ENCODE measurements around the gene EMC10.

DNA sequence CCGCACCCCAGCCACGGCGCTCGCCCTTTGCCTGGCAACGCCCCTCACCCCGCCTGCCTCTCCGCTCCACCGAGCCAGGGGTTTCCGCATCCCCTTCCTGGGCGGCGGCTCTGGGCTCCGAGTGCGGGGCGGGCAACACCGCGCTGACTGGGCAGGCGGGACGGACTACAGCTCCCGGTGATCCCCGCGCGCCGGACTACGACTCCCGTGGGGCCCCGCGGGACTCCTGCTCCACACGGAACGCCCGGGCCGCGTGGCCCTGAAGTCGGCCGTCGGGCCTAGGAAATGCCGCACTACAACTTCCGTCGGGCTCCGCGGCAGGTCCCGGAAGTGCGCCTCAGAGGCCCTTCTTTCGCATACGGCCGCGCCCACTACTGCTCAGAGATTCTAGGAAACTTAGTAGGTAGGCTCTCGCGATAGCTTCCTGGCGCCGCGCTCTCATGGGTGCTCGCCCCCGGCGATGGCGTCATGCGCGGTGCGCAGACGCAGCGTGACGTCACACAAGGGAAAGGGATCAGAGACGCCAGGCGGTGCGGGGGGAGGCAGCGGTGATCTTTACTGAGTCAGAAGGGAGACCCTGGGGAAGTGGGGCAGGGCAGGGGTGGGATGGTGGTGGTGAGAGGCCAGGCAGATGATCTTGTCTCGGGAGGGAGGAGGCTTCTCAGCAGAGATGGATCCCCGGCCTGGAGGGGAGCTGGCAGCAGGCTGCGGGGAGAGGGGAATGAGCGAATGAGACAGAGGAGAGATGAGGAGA, 34.9 kb downstream of the EMC10 start, which contains the start of gene JOSD2:
- TF ChIP-seq, protein P1, sequence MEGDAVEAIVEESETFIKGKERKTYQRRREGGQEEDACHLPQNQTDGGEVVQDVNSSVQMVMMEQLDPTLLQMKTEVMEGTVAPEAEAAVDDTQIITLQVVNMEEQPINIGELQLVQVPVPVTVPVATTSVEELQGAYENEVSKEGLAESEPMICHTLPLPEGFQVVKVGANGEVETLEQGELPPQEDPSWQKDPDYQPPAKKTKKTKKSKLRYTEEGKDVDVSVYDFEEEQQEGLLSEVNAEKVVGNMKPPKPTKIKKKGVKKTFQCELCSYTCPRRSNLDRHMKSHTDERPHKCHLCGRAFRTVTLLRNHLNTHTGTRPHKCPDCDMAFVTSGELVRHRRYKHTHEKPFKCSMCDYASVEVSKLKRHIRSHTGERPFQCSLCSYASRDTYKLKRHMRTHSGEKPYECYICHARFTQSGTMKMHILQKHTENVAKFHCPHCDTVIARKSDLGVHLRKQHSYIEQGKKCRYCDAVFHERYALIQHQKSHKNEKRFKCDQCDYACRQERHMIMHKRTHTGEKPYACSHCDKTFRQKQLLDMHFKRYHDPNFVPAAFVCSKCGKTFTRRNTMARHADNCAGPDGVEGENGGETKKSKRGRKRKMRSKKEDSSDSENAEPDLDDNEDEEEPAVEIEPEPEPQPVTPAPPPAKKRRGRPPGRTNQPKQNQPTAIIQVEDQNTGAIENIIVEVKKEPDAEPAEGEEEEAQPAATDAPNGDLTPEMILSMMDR (IDR thresholded peaks at IDR 0.05; ENCODE audit: low read length), result no peak
- TF ChIP-seq EZH2 (optimal IDR thresholded peaks at IDR 0.05; ENCODE audit: low read depth, low read length), result no peak
